Measurements from ENCODE around the gene BDKRB1.

GRCh38 chr14:96242126-96242525 is 13.9 kb upstream of the BDKRB1 start:
- no peak for TF ChIP-seq CTCF (IDR thresholded peaks at IDR 0.05; ENCODE audit: low read depth, low read length, poor library complexity, severe bottlenecking)
- TF ChIP-seq EZH2phosphoT487 (IDR thresholded peaks at IDR 0.05; ENCODE audit: borderline replicate concordance, low read length): no peak

Measured in DOHH2 (cell line).